Sigmoid colon (tissue), 4 donors: ENCODE measurements around the gene FKBP15.

Experiments used
- POLR2A ChIP-seq, 2 donors: fragments of 450-650 bp; IDR thresholded peaks; one replicate each; pipeline ENCODE4 v1.6.1; 2016; ENCODE audit warnings: antibody characterized with exemption in 2 of 2, mild to moderate bottlenecking in 2 of 2, moderate library complexity in 2 of 2
- POLR2AphosphoS5 ChIP-seq, 4 donors: sonication (generic); formaldehyde crosslinking; IDR thresholded peaks; one replicate each; pipeline ENCODE4 v1.6.1; 2017; ENCODE audit warnings: antibody characterized with exemption in 4 of 4
- TF ChIP-seq, protein P1 (sequence below), 4 experiments: fragments of 450-650 bp in 3 of 4; fragments of 200-600 bp in 1 of 4; IDR thresholded peaks; one replicate each; pipeline ENCODE4 v1.5.1; 2016 to 2019; ENCODE audit warnings: antibody characterized with exemption in 4 of 4, mild to moderate bottlenecking in 3 of 4, moderate library complexity in 2 of 4

DNA sequence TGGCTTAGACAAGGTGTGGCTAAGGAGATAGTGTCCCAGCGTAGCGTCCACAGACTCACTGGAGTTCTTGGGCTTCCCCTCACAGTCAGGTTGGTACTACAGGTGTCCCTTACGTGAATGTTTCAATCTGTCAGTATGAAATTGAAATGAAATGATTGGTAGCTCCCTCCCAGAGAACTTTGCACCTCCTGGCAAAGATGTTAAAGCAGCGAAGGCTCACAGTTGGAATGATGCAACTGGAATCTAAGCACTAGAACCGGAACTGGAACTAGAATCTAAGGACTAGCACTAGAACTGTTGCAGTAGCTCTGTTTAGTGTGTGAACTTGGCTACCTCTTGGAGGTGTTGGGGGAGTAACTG is 1.4 kb upstream of the FKBP15 start:
- TF ChIP-seq POLR2A (IDR thresholded peaks at IDR 0.05) (no peak), POLR2AphosphoS5 (IDR thresholded peaks at IDR 0.05) (no peak)
- TF ChIP-seq, protein P1, sequence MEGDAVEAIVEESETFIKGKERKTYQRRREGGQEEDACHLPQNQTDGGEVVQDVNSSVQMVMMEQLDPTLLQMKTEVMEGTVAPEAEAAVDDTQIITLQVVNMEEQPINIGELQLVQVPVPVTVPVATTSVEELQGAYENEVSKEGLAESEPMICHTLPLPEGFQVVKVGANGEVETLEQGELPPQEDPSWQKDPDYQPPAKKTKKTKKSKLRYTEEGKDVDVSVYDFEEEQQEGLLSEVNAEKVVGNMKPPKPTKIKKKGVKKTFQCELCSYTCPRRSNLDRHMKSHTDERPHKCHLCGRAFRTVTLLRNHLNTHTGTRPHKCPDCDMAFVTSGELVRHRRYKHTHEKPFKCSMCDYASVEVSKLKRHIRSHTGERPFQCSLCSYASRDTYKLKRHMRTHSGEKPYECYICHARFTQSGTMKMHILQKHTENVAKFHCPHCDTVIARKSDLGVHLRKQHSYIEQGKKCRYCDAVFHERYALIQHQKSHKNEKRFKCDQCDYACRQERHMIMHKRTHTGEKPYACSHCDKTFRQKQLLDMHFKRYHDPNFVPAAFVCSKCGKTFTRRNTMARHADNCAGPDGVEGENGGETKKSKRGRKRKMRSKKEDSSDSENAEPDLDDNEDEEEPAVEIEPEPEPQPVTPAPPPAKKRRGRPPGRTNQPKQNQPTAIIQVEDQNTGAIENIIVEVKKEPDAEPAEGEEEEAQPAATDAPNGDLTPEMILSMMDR (IDR thresholded peaks at IDR 0.05): no peak
